HG02852 (cell line): Measurements from ENCODE around the gene ASB1.

Experiments used
- ATAC-seq: cut with Tn5 transposase; IDR thresholded peaks from one replicate; pipeline ENCODE4 v1.9.1; 2021; ENCODE audit warnings: mild to moderate bottlenecking, moderate library complexity; ENCODE audit not compliant: unreplicated experiment

The ASB1 gene, protein sequence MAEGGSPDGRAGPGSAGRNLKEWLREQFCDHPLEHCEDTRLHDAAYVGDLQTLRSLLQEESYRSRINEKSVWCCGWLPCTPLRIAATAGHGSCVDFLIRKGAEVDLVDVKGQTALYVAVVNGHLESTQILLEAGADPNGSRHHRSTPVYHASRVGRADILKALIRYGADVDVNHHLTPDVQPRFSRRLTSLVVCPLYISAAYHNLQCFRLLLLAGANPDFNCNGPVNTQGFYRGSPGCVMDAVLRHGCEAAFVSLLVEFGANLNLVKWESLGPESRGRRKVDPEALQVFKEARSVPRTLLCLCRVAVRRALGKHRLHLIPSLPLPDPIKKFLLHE

DNA sequence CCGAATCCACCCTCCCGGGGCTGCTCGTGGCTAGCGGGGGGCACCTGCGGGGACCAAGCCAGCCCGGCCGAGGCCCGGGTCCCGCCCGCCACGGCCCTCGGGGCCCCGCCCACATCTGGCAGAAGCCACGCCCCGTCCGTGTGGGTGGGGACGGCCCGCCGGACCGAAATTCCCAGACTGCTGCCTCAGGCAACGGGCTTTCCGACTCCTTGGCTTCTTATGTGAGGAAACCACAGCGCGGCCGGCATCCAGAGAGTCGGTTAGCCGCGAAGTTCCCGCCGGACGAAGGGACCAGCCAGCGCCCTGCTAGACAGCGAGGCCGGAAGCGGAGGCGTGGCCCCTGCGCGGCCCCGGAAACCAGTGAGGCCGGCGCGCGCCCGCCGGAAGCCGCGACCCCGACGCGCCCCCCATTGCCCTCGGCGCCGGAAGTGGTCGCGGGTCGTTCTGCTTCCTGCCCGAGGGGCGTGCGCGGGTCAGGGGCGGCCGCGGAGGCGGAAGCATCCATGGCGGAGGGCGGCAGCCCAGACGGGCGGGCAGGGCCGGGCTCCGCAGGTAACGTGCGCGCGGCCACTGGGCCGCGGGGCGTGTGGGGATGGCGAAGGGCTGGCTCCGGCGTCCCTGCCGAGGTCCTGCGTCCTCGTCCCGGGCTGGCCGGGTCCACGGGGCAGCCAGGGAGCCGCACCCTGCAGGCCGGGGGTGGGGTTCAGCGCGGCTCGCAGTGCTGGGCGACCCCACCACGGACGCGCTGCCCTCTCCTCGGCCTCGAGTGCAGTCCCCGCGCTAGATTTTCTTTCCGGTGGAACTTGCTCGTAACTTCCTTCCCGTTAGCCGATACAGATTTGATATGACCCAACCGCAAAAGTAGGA lies at the start of gene ASB1:
TSS of gene ASB1 (plus strand) at position 360 of the 867 bp plus-strand sequence. CDS start at position 504, 144 bp downstream.
- peak; percentile 85 for ATAC-seq

DNA sequence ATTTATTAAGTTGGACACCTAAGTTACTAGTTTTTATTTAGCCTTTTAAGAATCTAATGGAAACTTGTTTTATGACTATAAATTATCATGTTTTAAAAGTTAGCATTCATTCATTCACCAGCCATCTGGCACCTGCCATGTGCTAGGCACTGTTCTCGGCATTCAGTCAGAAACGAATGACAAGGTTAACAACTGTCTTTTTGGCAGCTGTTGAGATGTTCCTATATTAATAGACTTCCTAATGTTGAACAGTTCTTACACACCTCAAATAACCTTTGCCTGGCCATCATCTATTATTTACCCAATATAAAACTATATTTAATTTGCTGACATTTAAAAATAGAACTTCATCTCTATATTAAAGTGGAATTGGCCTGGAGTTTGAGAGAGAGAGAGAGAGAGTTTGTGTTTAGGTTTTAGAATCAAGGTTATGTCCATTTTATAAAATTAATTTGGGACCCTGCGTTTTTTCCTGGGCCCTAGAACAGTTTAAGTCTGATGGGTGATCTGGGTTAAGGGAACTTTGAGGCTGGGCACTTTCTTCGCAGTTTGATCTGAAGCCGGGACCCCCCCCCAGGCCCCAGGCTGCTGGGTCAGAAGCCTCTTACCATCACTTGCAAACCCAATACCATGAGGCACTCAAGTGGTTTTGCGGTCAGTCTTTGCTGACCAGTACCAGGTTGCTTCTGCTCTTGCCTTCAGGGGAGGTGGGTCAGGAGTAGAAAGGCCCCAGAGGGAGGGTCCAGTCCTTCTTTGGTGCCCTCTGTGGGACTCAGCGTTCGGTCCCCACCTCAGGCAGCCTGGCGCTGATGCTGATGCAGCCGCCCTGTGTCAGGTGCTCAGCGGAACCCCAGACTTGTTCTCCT lies 48.3 kb upstream of the ASB1 start:
- ATAC-seq = no peak

DNA sequence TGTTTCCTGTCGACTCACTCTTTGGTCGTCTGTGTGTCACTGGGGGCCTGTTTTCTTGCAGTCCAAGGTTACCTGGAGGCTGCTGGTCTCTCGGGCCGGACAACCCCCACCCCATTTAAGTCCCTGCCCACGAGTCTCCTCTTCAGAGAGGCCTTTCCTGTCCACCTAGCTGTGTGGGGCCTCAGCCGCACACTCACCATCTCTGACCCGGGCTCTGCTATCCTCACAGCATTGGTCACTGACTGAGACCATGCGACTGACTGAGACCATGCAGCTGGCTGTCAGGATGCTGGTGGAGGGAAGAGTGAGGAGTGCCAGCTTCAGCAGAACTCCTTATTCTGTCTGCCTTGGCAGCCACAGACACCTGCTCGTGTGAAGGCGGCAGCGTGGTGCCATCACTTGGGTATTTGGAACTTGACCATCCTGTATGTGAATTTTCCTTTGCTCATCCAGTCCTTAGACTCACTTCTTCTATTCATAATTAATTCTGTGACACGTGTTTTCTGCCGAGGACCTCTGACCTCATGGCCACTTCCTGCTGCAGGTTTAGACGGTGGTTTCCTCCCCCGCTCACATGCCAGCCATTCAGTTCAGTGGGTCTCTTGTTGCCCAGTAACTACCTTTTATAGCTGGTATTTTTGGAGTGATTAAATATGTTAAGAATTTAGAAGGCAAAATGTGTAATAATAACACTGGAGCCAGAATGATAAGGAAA lies 47.5 kb upstream of the ASB1 start:
- ATAC-seq = no peak

DNA sequence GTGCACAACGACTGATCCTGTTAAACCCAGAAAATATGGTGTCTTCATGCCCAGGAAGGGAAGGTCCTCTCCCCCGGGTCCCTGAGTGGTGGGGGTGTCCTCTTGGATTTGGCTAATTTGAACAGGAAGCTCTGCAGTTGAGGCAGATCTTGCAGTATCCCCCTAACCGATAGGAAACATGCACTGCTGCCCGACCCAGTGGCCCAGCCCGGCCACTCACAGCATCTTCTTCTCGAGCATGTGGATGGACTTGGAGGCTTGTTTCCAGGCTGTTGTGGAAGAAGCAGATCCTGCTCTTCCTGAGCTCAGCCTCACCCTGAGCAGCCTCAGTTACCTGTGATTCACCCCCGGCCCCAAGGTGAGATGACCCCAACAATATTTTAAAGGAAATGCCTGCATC lies 46.4 kb upstream of the ASB1 start:
- no peak for ATAC-seq

DNA sequence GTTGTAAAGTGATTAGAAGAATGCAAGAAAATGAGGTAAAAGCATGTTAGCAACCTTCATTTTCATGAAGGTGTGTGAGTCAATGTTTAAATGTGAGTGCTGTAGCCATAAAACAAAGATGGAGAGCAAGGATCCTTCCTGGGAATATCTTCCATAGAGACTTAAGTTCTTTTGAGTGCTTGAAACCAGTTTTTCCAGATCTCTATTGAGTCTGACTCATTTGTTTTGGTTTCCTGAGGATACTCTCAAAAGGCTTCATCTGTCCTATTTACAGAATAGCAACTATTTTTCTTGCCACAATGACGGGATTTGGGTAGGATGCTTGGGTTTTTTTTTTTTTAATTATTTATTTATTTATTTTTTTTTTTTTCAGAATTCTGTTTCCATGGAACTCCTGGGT lies 45.9 kb upstream of the ASB1 start:
- ATAC-seq = no peak

DNA sequence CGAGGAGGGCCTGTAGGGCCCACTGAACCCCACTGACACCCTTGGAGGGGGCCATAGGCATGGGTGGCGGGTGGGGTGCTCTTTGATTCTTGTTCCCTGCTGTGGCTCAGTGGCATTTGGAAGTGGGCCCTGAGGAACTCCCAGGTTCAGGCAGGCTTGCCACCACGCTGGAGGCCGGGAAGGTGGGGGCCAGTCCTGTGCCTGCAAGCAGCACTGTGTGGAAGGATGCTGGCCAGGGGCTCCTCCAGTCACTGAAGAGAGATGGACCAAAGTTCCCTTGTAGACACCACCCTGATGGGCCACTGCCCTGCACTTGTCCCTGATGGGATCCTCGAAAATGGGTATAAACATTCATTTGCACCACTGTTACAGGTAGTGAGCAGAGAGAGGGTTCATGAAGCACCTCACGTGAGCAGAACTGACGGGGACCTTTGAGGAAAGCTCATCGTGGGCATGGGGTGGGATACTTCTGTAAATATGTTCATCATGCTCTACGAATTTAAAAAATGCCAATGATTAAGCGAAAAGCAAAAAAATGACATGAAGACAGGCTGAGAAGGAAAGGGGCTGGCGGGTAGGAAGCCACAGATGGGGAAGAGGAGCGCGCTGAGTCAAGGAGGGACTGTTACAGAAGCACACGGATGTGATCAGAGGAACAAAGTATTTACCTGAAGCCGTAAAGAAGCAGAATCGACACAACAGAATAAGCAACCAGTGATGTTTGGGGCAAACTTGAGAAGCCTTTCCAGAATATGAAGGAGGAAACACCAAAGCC lies 45.2 kb upstream of the ASB1 start:
- no peak for ATAC-seq

DNA sequence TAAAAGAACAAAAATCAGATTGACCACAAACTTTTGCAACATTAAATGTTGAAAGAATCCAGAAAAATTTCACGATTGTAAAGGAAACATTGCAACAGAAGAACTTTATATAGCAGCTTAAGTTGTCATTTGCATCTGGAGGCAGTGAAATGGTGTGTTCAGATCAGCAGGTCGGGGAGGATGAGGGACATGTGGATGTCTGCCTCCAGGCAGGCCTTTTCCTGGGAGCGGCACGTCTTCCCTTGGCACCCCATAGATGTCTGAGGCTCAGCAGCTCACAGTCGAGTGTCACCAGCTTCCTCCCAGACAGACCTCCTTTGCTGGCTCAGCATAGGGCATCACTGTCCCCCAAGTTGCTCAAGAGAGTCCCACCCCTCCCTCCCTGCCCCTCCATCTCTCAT lies 44.3 kb upstream of the ASB1 start:
- ATAC-seq = no peak

DNA sequence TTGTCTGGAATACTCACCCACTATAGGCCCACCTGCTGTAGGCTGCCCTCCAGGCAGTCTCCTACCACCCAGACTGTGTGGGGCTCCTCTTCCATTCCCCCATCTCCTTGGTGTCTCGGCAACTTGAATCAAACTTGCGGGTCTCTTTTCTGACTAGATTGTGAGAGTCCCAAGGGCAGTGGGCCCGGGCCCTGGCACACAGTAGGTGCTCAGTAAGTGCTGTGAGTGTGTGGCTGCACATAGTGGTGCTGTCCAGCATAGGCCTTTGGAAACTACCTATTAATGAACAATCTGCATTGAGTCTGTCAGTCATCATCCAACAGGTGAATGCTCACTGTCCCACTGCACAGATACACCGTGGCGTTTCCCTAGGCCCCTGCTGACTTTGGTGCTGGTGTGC lies 43.6 kb upstream of the ASB1 start:
- no peak for ATAC-seq

DNA sequence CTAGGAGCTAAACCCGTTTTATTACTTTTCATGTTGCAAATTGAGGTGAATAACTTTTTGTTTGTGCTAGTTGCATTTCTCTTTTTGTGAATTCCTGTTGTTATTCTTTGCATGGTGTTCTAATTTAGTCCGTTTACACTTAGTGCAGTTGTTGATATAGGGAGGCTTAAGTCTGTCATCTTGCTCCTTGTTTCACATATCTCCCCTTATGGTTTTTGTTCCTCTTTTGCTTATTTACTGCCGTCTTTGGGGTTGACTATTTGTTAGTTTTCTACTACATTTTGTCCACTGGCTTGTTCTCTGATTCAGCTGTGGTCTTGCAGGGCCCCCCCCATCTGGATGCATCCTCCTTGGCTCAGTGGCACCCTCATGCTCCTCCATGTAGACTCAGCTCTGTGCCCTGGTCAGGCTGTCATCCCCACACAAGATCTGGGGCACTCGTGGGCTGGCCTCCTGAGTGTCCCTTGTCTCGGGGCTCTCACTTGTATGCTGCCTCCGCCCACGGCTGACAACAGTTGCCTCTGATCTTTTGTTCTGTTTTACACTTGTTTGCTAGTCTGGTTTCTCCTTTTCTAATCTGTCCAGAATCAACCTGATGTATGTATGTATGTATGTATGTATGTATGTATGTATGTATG lies 42.9 kb upstream of the ASB1 start:
- ATAC-seq = no peak

DNA sequence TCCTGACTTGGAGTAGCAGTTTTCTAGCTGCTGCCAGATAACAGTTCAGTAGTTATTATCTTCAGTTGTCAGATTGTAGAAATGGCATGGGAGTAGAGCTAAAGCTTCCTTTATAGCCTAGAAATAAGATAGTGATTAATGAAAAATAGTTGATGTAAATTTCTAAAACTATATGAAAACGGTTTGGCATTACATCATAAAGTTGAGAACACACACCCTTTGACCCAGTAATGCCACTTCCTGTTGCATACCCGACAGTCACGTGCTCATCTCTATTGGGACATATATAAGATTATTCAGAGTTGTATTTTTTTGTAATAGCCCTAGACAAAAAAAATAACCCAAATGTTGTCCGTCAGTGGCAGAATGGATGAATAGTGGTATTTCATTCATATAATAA lies 39.4 kb upstream of the ASB1 start:
- ATAC-seq = no peak

DNA sequence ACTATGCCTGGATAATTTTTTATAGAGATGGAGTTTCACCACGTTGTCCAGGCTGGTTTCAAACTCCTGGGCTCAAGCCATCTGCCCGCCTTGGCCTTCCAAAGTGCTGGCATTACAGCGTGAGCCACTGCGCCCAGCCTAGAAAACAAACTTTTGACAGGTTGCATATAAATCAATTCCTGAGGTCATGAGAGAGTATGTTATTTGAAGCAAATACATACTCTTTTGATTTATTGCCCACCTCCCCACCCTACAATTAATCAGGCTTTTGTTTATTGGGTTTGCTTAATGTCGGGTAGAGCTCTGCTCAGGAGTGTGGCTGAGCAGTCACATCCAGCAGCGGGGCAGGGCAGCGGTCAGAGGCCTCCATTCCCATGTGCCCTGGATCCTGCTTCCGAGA lies 37.9 kb upstream of the ASB1 start:
- ATAC-seq = no peak

DNA sequence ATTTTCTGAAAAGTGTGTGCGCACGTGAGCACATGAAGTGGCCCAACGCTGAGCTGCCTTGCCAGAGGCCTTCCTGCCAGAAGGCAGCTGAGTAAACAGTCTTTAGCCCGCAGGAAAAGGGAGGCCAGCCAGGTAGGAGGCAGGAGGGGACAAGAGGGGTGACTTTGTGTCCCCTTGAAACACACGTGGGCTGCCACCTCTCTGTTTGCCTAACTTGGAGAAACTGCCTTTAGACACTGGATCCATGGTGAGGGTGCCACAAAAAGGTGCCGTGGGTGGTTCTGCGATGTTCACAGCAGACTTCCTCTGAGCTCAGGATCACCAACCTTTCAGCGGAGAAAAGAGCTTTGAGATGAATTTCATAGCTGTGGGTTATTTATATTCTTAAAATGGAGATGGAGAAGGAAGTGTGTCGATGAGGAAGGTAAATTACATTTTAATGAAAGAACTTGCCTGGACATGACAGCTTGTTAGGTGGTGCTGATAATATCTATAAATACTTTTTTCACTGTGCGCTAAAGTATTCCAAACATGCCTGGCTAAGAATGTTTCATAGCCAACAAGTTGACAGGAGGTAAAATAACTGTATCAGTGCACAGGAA lies 36.6 kb upstream of the ASB1 start:
- ATAC-seq = no peak

DNA sequence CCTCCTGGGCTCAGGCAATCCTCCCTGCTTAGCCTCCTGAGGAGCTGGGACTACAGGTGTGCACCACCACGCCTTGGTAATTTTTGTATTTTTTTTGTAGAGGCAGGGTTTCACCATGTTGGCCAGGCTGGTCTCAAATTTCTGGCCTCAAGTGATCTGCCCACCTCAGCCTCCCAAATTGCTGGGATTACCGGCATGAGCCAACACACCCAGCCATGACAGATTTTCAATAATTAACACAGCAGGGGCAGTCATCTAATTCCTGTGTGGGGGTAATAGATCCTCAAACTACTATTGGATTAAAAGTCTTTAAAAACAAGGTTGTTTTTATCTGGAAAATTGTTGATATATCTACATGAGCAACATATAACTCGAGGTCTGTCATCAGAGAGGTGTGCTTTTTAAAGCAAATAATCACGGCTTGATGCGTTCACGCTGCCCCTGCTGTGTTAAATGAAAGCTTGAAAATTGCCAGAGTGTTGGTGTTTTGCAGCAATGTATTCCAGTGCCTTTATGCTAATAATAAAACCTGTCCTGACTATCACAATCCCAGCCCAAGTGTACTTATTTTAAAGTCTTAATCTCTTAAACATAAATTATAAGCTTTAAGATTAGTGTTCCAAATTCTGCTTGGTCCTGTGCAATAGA lies 35.6 kb upstream of the ASB1 start:
- no peak for ATAC-seq

DNA sequence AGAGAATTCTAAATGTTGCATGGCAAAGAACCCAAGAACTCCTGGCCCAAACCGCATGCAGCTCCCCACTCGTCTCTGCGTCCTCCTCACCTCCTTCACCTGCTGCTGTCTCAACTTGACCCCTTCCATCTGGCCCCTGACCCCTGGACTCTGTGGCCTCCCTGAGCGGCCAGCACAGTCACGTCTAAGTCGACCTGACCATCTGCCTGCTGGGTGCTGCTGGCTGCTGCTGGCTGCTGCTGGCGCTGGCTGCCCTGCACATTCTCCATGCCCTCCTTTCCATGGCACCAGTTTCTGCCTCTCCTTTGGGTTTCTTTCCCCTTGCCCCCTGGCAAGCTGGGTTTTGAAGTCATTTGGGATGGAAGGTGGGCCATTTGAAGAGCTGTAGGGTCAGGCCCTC lies 30.1 kb upstream of the ASB1 start:
- no peak for ATAC-seq

DNA sequence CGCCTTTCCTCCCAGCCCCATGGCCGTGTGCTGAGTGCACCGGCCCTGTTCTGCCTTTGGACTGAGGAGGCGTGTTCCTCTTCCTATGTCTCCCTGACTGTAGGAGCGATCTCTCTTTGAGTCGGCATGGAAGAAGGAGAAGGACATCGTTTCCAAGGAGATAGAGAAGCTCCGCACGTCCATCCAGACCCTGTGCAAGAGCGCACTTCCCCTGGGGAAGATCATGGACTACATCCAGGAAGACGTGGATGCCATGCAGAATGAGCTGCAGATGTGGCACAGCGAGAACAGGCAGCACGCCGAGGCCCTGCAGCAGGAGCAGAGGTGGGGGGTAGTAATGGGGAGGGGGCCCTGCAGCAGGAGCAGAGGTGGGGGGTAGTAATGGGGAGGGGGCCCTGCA lies 29.4 kb upstream of the ASB1 start:
- no peak for ATAC-seq

DNA sequence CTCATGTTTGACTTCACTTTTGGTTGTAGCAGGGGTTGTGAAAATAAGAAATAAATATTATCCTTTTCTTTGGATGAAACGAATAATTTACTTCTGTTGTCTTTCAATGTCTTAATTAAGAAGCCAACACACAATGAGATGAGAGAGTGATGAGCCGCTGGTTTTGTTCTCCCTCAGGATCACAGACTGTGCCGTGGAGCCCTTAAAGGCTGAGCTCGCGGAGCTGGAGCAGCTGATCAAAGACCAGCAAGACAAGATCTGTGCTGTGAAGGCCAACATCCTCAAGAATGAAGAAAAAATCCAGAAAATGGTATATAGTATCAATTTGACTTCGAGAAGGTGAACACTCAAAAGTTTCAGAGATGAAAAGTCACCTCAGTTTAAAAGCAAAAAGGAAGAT lies 28.1 kb upstream of the ASB1 start:
- no peak for ATAC-seq

DNA sequence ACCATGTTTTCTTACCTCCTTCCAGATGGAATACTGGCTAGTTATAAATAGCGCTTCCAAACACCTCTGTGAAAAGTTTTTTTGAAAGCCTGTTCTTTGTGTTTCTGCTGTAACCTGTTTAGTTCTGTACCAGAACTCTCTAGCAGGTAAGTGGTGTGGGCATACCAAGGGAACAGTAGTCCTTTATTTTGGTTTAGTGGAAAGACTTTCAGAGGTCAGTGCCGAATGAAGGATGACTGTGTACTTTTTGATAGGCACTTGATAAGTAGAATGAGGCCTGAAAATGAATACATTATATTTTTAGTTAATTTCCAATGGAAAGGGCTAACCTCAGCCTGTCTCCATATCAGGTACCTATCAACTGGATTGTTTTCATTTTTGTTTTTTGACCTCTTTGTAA lies 27.6 kb upstream of the ASB1 start:
- ATAC-seq = no peak

DNA sequence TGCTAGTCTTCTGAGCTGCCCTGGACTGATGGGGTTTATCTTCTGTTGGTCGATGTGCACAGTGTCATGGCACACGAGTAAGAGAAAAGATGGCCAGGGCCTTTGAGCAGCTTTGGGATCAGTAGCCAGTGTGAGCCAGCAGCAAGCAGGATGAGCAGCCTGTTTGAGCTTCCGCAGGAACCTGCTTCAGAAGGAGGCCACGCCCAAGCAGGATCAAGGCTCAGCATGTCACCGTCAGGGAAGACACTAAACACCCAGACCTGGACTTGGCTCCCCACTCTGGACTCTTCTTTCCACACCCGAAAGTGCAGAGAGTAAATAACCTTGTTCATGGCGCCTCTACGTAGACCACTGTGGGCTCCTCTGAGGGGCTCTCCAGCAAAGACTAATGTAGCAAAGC lies 25.2 kb upstream of the ASB1 start:
- ATAC-seq = no peak
